ENCODE data around the gene RBP2.

DNA sequence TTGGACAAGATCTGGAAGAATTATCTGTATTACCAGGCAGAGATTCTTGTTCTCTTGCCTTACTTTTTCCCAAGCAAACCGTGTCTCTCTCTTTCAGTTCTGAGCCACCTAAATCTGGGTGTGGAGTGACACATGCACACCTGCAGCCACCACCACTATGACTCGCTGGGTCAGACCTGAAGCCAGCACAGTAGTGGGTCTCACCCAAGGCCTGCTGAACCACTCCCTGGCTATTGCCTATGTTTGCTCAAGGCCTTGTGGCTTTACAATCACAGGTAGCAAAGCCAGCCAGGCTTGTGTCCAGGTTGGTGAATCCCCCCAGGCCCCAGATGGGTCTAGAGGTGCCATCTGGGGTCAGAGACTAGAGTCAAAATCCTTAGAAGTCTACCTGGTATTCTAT is 58.2 kb downstream of the RBP2 start:
- TF ChIP-seq, protein P1, sequence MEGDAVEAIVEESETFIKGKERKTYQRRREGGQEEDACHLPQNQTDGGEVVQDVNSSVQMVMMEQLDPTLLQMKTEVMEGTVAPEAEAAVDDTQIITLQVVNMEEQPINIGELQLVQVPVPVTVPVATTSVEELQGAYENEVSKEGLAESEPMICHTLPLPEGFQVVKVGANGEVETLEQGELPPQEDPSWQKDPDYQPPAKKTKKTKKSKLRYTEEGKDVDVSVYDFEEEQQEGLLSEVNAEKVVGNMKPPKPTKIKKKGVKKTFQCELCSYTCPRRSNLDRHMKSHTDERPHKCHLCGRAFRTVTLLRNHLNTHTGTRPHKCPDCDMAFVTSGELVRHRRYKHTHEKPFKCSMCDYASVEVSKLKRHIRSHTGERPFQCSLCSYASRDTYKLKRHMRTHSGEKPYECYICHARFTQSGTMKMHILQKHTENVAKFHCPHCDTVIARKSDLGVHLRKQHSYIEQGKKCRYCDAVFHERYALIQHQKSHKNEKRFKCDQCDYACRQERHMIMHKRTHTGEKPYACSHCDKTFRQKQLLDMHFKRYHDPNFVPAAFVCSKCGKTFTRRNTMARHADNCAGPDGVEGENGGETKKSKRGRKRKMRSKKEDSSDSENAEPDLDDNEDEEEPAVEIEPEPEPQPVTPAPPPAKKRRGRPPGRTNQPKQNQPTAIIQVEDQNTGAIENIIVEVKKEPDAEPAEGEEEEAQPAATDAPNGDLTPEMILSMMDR (IDR thresholded peaks at IDR 0.05; ENCODE audit: poor library complexity): no peak
- no peak for TF ChIP-seq EZH2phosphoT487 (IDR thresholded peaks at IDR 0.05; ENCODE audit: low read depth, severe bottlenecking, unreplicated experiment)

Measured in hepatocyte (in vitro differentiated cells).